Effector CD8-positive, alpha-beta T cell (primary cell): Measurements from ENCODE around the gene LAMA1.
"Not testable (repeated sequence)": the region's sequence is repeated elsewhere in the genome, so short reads cannot be mapped to it uniquely, and the experiment has no call there.

ENCODE experiments used
- DNase-seq: peaks from one replicate; lab custom pipeline; 2025; lab: John Stamatoyannopoulos, UW

Gene LAMA1

GRCh38 chr18:6949800-6950586, 167.6 kb downstream of the LAMA1 start:
- no peak for DNase-seq

GRCh38 chr18:6948281-6949055, 169.1 kb downstream of the LAMA1 start:
- no peak for DNase-seq

DNA sequence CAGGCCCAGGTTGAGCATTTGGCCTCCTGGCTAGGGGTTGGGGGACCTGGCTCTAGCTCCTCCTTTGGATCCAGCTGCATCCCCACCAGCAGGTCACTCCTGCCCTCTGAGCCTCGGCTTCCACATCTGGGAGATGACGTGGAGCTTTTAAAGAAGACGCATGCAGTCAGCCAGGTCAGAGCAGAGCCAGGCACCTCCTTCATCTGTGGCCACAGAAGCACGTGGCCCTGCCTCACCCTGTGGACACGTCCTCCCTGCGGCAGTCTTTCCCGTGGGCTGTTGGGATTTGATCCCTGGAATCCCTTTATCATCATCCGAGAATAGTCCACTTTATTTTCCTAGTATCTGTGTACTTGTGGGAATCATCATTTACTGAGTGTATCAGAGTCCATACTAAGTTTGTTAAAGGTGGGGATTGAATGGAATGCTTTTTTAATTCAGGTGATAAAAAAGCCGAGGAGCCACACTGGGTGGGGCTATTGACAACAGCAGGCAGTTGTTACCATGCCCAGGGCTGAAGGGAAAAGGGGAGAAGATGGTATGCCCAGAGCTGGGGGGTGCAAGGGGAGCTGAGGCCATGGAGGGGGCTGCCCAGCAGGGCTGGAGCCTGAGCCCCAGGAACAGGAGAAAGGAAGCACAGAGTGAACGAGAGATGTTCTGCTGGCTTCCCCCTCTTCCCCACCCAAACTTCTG, 170.1 kb downstream of the LAMA1 start:
- DNase-seq = no peak

- no peak for DNase-seq
These were observed 174.5 kb downstream of the LAMA1 start for GRCh38 chr18:6943143-6943542.

GRCh38 chr18:6942742-6943141, 174.9 kb downstream of the LAMA1 start:
- DNase-seq = no peak

DNA sequence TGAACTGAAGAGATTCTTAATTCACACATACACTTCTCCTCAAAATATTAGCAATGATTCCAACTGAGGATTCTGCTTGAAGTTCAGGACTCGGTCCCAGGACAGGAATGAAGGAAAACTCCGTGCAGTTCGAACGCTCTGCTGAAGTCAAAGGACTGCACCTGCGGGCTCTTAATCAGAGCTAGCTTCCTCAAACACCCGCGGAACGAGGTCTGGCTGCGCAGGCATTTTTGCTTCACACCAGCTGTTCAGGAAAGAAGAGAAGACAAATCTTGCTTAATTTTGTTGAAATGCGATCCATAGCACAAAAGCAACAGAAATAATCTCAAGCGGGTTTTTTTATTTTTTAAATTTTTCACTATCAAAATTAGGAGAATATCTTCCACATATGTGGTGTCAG, 175.6 kb downstream of the LAMA1 start:
- DNase-seq = no peak

GRCh38 chr18:6940451-6940850, 177.1 kb downstream of the LAMA1 start:
- no peak for DNase-seq

DNA sequence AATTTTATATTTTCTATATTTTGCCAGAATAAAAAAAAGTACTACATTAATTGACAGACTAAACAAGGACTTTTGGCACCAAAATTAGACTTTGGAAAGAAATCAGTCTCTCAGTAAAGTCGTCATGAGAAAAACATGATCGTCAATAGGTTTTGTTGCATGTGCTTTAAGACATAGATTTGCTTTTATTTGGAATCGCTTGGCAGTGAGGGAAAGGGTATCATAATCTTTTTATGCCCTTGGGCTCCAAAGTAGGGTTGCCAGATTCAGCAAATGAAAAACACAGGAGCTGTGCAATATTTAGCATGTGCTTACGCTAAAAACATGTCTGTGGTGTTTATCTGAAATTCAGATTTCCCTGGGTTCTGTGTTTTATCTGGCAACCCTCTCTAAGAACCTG, 177.6 kb downstream of the LAMA1 start:
- no peak for DNase-seq

DNA sequence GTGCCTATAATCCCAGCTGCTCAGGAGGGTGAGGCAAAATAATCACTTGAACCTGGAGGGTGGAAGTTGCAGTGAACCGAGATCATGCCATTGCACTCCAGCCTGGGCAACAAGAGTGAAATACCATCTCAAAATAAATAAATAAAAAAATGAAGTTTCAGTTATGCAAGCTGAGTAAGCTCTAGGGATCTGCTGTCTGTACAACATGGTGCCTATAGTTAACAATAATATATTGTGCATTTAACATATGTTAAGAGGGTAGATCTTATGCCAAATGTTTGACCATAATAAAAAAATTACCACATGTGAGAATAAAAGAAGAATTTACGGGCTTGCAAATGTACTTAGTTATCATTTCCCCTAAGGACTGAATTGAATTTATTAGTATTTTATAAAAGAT, 179.2 kb downstream of the LAMA1 start:
- DNase-seq = not testable (repeated sequence)

DNA sequence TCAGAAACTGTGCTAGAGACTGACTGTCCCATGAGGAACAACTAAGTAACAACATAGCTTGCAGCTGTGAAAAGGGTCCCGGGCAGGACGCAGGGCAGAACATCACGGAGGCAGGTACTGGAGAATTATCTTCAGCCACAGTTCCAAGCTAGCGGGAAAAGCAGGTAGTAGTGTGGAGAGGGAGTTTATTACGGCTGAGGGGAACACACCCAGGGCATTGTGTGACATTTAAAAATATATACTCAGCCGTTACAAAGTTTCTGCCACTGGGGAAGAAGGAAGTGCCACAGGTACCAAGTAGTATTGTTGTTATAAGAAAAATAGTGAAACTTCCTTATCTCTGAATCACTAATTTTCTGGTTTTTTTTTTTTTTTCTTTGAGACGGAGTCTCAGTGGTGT, 179.6 kb downstream of the LAMA1 start:
- no peak for DNase-seq

DNA sequence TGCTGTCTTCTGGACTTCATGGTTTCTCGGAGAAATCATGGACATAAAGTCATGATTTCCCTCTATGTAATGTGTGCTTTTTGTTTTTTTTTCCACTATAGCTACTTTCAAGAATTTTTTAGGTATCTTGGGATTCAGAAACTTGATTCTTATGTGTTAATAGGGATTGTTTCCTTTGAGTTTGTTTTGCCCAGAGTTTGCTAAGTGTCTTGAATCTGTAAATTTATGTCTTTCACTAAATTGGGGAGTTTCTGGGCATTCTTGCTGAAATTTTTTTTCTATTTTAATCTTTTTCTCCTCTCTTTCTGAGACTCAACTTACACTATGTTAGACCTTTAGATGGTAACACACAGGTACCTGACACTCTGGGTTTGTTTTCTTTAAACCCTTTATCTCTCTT, 182.7 kb downstream of the LAMA1 start:
- no peak for DNase-seq

DNA sequence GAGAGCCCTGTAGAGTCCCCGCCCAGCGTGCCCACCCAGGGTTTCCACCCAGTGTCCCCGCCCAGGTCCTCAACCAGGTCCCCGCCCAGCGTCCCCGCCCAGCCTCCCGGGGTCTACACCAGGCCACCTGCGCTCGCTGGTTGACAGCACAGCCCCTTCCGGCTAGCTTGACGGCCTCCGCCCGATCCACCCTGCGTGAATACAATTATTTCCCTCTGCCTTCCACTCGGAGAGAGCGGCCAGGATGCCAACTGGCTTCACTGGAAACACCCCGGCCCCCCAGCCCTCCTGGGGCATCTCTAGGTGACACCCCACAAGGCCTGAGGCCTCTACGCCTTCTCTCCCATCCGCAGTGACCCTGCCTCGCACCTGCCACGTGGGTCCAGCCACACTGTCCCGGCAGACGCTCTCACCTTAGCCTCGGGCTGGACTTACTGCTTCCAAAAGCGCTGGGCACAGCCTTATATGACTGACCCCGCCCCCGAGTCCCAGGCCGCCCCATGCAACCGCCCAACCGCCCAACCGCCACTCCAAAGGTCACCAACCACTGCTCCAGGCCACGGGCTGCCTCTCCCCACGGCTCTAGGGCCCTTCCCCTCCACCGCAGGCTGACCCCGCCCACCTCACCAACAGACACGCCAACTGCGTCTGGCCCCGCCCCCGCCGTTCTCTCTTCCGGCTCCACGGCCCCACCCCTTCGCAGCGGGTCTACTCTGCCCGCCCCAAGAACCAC, 188.1 kb downstream of the LAMA1 start:
- no peak for DNase-seq

- DNase-seq = no peak
These were observed 189.2 kb downstream of the LAMA1 start for GRCh38 chr18:6928359-6928758.

DNA sequence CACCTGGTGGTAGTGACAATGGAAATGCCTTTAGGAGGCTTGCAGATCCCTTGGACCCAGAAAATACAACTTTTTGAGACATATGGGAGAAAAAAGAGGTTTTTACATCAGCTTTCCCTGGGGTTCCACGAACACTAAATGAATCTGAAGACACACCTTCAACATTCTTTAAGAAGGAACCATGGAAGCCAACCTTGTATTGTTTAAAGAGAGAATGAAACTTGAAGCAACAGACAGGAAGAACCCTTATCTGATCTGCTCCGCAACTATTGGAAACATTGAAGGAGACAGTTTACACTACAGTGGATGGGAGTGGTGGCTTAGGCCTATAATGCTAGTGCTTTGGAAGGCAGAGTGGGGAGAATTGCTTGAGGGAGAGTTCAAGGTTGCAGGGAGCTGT, 190.4 kb downstream of the LAMA1 start:
- DNase-seq = no peak

DNA sequence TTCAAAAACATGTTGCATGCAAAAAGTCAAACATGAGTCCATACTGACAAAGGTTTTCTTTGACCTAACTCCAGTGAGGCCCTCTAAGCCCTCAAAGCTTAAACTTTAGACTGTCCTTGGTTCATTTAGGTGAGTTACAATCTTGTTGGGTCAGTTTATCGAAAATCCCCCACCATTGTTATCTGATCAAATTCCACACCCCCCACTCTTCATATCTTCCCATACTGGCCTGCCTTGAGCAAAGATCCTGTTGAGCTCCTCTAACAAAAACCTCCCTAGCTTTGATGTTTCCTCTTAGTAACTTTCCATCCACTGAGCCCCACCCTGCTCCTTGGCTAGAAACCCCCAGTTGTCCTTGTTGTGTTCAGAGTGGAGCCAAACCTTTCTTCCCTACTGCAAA, 194.4 kb downstream of the LAMA1 start:
- no peak for DNase-seq

DNA sequence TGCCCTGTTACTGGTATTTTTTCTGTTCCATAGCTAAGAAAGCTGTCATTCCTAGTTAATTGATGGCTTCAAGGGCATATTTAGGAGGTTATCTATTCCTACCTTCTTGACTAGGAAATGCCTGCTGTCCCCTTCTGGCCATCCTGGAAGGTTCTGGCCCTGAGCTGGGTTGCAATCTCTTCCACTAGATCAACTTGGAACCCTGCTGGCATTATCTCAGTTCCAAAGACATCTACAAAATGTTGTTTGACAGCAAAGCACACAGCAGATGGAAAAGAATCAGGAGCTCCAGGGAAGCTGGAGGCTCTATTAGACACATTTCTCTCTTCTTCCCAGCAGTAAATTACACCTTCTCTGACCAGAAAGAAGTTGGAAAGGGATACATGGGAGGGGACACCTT, 196.0 kb downstream of the LAMA1 start:
- no peak for DNase-seq

GRCh38 chr18:6920099-6920955, 197.3 kb downstream of the LAMA1 start:
- DNase-seq = no peak

DNA sequence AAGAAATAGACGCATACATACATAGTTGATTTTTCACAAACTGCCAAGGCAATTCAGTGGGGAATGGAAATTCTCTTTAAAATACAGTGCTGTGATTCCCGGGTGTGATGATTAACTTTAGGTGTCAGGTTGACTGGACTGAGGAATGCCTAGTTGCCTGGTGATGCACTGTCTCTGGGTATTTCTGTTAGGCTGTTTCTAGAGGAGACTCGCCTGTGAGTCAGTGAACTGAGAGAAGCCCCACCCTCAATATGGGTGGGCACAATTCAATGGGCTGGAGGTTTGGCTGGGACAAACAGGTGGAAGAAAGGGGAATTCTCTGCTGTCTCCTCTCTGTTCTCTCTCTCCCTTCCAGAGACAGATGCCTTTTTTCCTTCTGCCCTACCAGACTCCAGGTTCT, 200.5 kb downstream of the LAMA1 start:
- DNase-seq = no peak

DNA sequence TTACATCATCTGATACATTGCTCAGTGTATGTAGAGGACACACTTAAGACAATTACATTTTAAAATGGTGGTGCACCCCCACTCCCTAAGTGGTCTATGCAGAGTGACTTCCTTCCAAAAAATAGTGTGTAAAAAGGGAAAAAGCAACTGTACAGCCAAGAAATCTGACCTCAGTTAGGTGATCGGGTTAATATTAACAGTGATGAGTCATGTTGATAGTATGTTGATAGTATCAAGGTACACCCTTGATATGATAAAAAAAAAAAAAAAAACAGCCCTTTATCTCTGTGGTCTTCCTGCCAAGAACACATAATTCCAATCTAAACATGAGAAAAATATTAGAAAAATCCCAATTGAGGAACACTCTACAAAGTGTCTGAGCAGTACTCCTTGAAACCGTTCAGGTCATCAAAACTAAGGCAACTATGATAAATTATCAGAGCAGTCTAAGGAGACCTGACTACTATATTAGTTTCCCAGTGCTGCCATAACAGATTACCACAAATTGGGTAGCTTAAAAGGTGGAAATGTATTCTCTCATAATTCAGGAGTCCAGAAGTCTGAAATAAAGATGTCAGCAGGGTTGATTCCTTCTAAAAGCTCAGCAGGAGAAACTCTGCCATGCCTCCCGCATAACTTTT, 216.2 kb downstream of the LAMA1 start:
- no peak for DNase-seq

DNA sequence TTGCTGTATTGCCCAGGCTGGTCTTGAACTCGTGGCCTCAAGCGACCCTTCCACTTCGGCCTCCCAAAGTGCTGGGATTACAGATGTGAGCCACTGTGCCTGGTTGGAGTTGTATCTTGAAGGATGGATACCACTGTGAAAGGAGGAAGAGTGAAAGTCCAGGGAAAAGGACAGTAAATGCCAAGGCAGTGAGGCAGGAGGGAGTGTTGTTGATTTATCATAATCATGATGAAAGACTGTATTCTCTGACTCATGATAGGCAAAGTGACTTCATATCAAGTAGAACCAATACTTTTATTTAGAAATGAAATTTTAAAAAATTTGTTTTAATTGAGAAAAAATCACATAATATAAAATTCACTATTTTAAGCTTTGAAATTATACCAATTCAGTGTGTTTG, 225.8 kb downstream of the LAMA1 start:
- DNase-seq = no peak
